CD4-positive, alpha-beta T cell (primary cell): ENCODE measurements around the gene SLC25A3. TPM values are rescaled to one million over a fixed set of nuclear protein-coding genes. Genes with fewer than 3 reads are reported as not detected.

Experiments used
- ATAC-seq: fragments of 200-7000 bp; cut with Tn5 transposase; one replicate; pipeline ENCODE4 v1.10.0; 2022; ENCODE audit warnings: mild to moderate bottlenecking; ENCODE audit not compliant: poor library complexity
- CTCF ChIA-PET: fragments of 350-600 bp; sonication (Branson Sonifier 250); formaldehyde crosslinking; loops from one replicate; lab custom pipeline; 2021; ENCODE audit warnings: antibody characterized with exemption, inconsistent platforms; lab: Charles Lee
- POLR2A ChIA-PET: fragments of 350-600 bp; sonication (Branson Sonifier 250); formaldehyde crosslinking; loops from one replicate; lab custom pipeline; 2021; ENCODE audit warnings: antibody characterized with exemption, inconsistent platforms; lab: Charles Lee
- DNase-seq, 14 experiments: peaks; one replicate each; pipeline ENCODE4 v3.0.0-alpha.2; 2013 to 2020; ENCODE audit warnings: mixed read lengths in 2 of 14
- H3K27ac ChIP-seq, 2 donors: one replicate each; pipeline versions ENCODE4 v1.5.1 to v1.7.0; 2013; ENCODE audit warnings: low read length in 2 of 2, low read depth in 1 of 2, mild to moderate bottlenecking in 1 of 2
- H3K27me3 ChIP-seq, 2 experiments: 1 replicate in 1 of 2; 2 replicates in 1 of 2; pipeline versions ENCODE4 v1.6.1 to v1.7.0; 2013; ENCODE audit warnings: low read length in 2 of 2, control low read depth in 1 of 2, mild to moderate bottlenecking in 1 of 2, moderate library complexity in 1 of 2; ENCODE audit not compliant: insufficient read depth in 2 of 2, control insufficient read depth in 1 of 2
- H3K36me3 ChIP-seq: one replicate; pipeline ENCODE4 v1.6.1; 2013; ENCODE audit warnings: low read length, control low read depth; ENCODE audit not compliant: insufficient read depth
- H3K4me1 ChIP-seq: one replicate; pipeline ENCODE4 v1.6.1; 2013; ENCODE audit warnings: low read length, control low read depth; ENCODE audit not compliant: insufficient read depth
- H3K4me3 ChIP-seq: one replicate; pipeline ENCODE4 v1.5.1; 2013; ENCODE audit warnings: mild to moderate bottlenecking, low read length, moderate library complexity
- H3K9me3 ChIP-seq, 2 experiments: 1 replicate in 1 of 2; 2 replicates in 1 of 2; pipeline versions ENCODE4 v1.6.1 to v1.7.0; 2013; ENCODE audit warnings: low read length in 2 of 2, mild to moderate bottlenecking in 2 of 2, control low read depth in 1 of 2, moderate library complexity in 1 of 2; ENCODE audit not compliant: control insufficient read depth in 1 of 2, insufficient read depth in 1 of 2
- H3K27ac Mint-ChIP-seq: one replicate; pipeline ENCODE4 v1.8.0; 2020; ENCODE audit warnings: mixed read lengths
- H3K27me3 Mint-ChIP-seq: one replicate; pipeline ENCODE4 v1.8.0; 2021; ENCODE audit warnings: mixed read lengths
- H3K36me3 Mint-ChIP-seq: one replicate; pipeline ENCODE4 v1.8.0; 2021; ENCODE audit warnings: low read depth, mixed read lengths
- H3K4me1 Mint-ChIP-seq: one replicate; pipeline ENCODE4 v1.8.0; 2021; ENCODE audit warnings: low read depth, mixed read lengths
- H3K4me3 Mint-ChIP-seq: one replicate; pipeline ENCODE4 v1.8.0; 2020; ENCODE audit warnings: mild to moderate bottlenecking, mixed read lengths
- H3K9me3 Mint-ChIP-seq: one replicate; pipeline ENCODE4 v1.8.0; 2020; ENCODE audit warnings: mixed read lengths
- intact Hi-C, 2 experiments: fragments of 100-400 bp; cut with DNase I in 1 of 2; cut with micrococcal nuclease in 1 of 2; formaldehyde crosslinking; loops; one replicate each; pipeline versions ENCODE4 v1.15.1 to v1.9.0; 2023 to 2025; cut with DNase I, micrococcal nuclease
- total RNA-seq, 174 experiments: library from RNA in 2 of 174; stranded (reverse) in 2 of 174; gene quantifications; one replicate each; pipeline ENCODE4 v1.2.3 and lab custom pipeline; 2021 to 2026
- TF ChIP-seq, protein P1 (sequence below): fragments of 200-600 bp; IDR thresholded peaks from one replicate; pipeline ENCODE4 v1.8.0; 2022; ENCODE audit warnings: antibody characterized with exemption, mild to moderate bottlenecking

The SLC25A3 gene
- total RNA-seq, 2 experiments from 2014 or later, result 602 to 615 TPM

DNA sequence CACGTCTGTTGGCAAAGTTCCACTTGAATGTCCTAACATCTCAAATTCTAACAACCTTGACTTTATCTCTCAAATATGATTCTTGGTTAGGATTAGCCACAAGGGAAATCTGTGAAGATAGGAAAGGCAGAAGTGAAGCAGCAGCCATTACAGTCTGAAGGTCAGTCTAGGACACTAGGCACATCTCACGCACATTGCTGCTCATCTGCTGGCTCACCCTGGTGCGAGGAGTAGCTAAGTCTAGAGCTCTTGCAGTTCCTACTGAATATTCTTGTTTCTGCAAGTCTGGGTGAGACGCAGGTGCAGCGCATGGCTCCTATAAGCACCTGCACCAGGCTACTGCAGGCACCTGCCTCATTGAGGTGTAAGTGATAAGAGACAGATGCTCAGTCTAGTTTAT, 6.4 kb upstream of the SLC25A3 start:
- Mint-ChIP-seq H3K4me1 (no peaks in the 10 kb centered on the region), H3K27me3 (no peaks in the 10 kb centered on the region), H3K36me3 (no peaks in the 10 kb centered on the region), H3K4me3 (no peak overlapping the region), H3K27ac (no peak overlapping the region), H3K9me3 (no peaks in the 10 kb centered on the region)
- Histone ChIP-seq H3K27ac (no peak overlapping the region), H3K4me1 (no peaks in the 10 kb centered on the region), H3K27me3 (no peaks in the 10 kb centered on the region), H3K36me3 (no peaks in the 10 kb centered on the region), H3K9me3 (no peaks in the 10 kb centered on the region), H3K4me3 (no peak overlapping the region)
- ChIA-PET CTCF (no interaction called here), POLR2A (no interaction called here)
- TF ChIP-seq, protein P1, sequence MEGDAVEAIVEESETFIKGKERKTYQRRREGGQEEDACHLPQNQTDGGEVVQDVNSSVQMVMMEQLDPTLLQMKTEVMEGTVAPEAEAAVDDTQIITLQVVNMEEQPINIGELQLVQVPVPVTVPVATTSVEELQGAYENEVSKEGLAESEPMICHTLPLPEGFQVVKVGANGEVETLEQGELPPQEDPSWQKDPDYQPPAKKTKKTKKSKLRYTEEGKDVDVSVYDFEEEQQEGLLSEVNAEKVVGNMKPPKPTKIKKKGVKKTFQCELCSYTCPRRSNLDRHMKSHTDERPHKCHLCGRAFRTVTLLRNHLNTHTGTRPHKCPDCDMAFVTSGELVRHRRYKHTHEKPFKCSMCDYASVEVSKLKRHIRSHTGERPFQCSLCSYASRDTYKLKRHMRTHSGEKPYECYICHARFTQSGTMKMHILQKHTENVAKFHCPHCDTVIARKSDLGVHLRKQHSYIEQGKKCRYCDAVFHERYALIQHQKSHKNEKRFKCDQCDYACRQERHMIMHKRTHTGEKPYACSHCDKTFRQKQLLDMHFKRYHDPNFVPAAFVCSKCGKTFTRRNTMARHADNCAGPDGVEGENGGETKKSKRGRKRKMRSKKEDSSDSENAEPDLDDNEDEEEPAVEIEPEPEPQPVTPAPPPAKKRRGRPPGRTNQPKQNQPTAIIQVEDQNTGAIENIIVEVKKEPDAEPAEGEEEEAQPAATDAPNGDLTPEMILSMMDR, result no peak
- ATAC-seq (no peak), DNase-seq (no peak)
- intact Hi-C loops, result loop anchor here in 1 of 2 experiments (2.0 kb wide), 1 partner anchor 18 kb away; no protein-coding TSS in a partner anchor

DNA sequence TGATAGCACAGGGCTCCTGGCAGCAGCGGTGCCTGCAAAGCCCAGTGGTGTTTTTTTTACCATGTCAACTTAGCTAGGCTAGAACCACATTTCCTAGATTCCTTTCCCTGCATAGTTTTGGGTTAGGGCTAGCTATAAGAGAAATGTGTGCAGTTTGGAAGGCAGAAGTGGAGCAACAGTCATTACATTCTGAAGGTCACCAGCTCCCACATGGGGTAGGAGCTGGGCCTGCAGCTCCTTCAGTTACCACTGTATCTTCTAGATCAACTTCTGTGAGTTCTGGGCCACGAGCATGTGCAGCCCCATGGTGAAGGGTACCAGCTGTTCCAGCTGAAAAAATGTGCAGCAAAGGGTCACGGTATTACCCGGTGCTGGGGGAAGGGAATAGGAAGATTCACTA, 2.3 kb upstream of the SLC25A3 start:
- Mint-ChIP-seq H3K4me3 (peak overlapping the region; percentile 85), H3K27ac (peak overlapping the region; percentile 80), H3K9me3 (no peaks in the 10 kb centered on the region), H3K36me3 (peaks cover 29% of the 10 kb centered on the region), H3K4me1 (peaks cover 27% of the 10 kb centered on the region), H3K27me3 (no peaks in the 10 kb centered on the region)
- no peaks in the 10 kb centered on the region for H3K27me3 ChIP-seq
- peaks cover 11% of the 10 kb centered on the region for H3K4me1 ChIP-seq
- CTCF ChIA-PET, result no interaction called here
- ATAC-seq (no peak), DNase-seq (no peak)
- TF ChIP-seq, protein P1, result no peak
- no peaks in the 10 kb centered on the region for H3K9me3 ChIP-seq
- peaks cover 6% of the 10 kb centered on the region for H3K36me3 ChIP-seq
- no peak overlapping the region for H3K27ac ChIP-seq
- H3K4me3 ChIP-seq, result no peak overlapping the region
- POLR2A ChIA-PET, result interaction anchor here (6.3 kb wide), 1 partner anchor 54 kb away, joined by 70 read pairs; the partner anchor contains the start of genes APAF1 and IKBIP
- intact Hi-C loops, result loop anchor here (2.0 to 5.0 kb wide), 3 partner anchors 74 to 100 kb away; partner anchors contain the start of gene TMPO (in 1 of the 2)

DNA sequence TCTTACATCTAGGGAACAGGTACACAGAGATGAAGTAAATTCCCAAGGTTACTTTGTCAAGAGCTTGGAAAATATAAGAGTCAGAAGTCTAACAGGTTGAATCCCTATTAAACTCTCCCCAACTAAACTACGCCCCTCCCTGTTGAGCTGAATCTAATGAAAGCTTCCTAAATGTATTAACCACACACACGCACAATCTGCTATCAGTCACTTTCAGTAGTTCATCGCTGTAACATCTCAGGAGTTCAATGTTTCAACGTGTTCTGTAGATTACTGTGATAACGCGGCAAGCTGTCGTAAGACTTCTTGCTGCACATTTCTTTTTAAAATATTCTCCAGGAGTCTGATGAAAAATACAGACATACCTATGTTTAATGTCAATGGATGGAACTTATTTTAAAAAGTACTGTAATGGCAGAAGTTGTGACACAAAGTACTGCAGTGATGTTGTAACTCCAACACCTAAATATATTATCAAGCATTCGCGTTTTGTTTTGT, 612 bp upstream of the SLC25A3 start:
- H3K27ac Mint-ChIP-seq, result peak overlapping the region; percentile 93
- Histone ChIP-seq H3K9me3 (no peaks in the 10 kb centered on the region), H3K4me1 (peaks cover 22% of the 10 kb centered on the region), H3K27ac (peak overlapping the region; percentile 90 to 94), H3K36me3 (peaks cover 15% of the 10 kb centered on the region), H3K4me3 (peak overlapping the region; percentile 97), H3K27me3 (no peaks in the 10 kb centered on the region)
- H3K36me3 Mint-ChIP-seq, result peaks cover 46% of the 10 kb centered on the region
- ChIA-PET POLR2A (interaction anchor here (0.9 to 6.3 kb wide), 22 partner anchors 8 to 1609 kb away, joined by 3 to 70 read pairs (median 5); partner anchors contain the start of genes APAF1, IKBIP and TMPO), CTCF (interaction anchor here (1.1 to 4.0 kb wide), 4 partner anchors 26 to 61 kb away, joined by 3 to 16 read pairs (median 4); no protein-coding TSS in a partner anchor)
- ATAC-seq, result peak; percentile 15
- peak in 4 of 14 experiments; percentile 7 to 70 (median 59) for DNase-seq
- TF ChIP-seq, protein P1, result no peak
- H3K27me3 Mint-ChIP-seq, result no peaks in the 10 kb centered on the region
- intact Hi-C loops, result loop anchor here in 1 of 2 experiments (1.0 to 5.0 kb wide), 3 partner anchors 52 to 91 kb away; partner anchors contain the start of genes APAF1 and TMPO
- no peaks in the 10 kb centered on the region for H3K9me3 Mint-ChIP-seq
- peak overlapping the region; percentile 95 for H3K4me3 Mint-ChIP-seq
- H3K4me1 Mint-ChIP-seq, result peaks cover 32% of the 10 kb centered on the region
